ENCODE measurements around the gene NFE2L1.

- TF ChIP-seq CTCF (IDR thresholded peaks at IDR 0.05; ENCODE audit: low read depth, low read length) (no peak), EZH2phosphoT487 (IDR thresholded peaks at IDR 0.05; ENCODE audit: low read depth) (no peak)
Observed at GRCh38 chr17:48046296-48046695, 1.9 kb upstream of the NFE2L1 start.

Data from OCI-LY3 (cell line).